Central memory CD8-positive, alpha-beta T cell (primary cell): Measurements from ENCODE around the gene ADCY9.
"Not testable (repeated sequence)": the region's sequence is repeated elsewhere in the genome, so short reads cannot be mapped to it uniquely, and the experiment has no call there.

Experiments used
- ATAC-seq: fragments of 150-1000 bp; cut with Tn5 transposase; replicated peaks from 2 replicates; pipeline ENCODE4 v1.10.0; 2022; ENCODE audit warnings: mild to moderate bottlenecking, moderate FRiP score, moderate number of reproducible peaks; ENCODE audit not compliant: poor library complexity, severe bottlenecking; ENCODE audit errors: extremely low read depth
- DNase-seq, 2 donors: peaks; one replicate each; pipeline ENCODE4 v3.0.0; 2021; ENCODE audit warnings: low spot score in 2 of 2
- H3K27ac Mint-ChIP-seq: one replicate; pipeline ENCODE4 v1.8.0; 2022; ENCODE audit warnings: low read depth, mild to moderate bottlenecking, moderate library complexity, mixed read lengths
- H3K27me3 Mint-ChIP-seq: one replicate; pipeline ENCODE4 v1.8.0; 2022; ENCODE audit warnings: mixed read lengths
- H3K36me3 Mint-ChIP-seq: one replicate; pipeline ENCODE4 v1.8.0; 2022; ENCODE audit warnings: mild to moderate bottlenecking, moderate library complexity, mixed read lengths; ENCODE audit not compliant: insufficient read depth
- H3K4me1 Mint-ChIP-seq: one replicate; pipeline ENCODE4 v1.8.0; 2022; ENCODE audit warnings: mixed read lengths
- H3K4me3 Mint-ChIP-seq: one replicate; pipeline ENCODE4 v1.8.0; 2022; ENCODE audit warnings: mild to moderate bottlenecking, moderate library complexity, mixed read lengths
- H3K9me3 Mint-ChIP-seq: one replicate; pipeline ENCODE4 v1.8.0; 2022; ENCODE audit warnings: mixed read lengths

ADCY9 gene

DNA sequence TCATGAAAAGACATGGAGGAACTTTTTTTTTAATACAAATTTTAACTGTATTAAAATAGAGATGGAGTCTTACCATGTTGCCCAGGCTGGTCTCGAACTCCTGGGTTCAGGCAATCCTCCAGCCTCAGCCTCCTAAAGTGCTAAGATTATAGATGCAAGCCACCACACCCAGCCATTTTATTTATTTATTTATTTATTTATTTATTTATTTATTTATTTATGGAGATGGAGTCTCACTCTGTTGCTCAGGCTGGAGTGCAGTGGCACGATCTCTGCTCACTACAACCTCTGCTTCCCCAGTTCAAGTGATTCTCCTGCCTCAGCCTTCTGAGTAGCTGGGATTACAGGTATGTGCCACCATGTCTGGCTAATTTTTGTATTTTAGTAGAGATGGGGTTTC is 189.1 kb downstream of the ADCY9 start:
- H3K4me1 Mint-ChIP-seq, H3K27me3 Mint-ChIP-seq, DNase-seq, H3K4me3 Mint-ChIP-seq, H3K36me3 Mint-ChIP-seq, H3K9me3 Mint-ChIP-seq, H3K27ac Mint-ChIP-seq, ATAC-seq: not testable (repeated sequence)

GRCh38 chr16:3924763-3925162 is 191.5 kb downstream of the ADCY9 start:
- Mint-ChIP-seq H3K4me1 (no peaks in the 10 kb centered on the region), H3K4me3 (no peak overlapping the region), H3K9me3 (no peaks in the 10 kb centered on the region), H3K27ac (no peak overlapping the region), H3K36me3 (peaks cover 5% of the 10 kb centered on the region), H3K27me3 (peaks cover 31% of the 10 kb centered on the region)
- ATAC-seq: no peak
- DNase-seq: no peak

DNA sequence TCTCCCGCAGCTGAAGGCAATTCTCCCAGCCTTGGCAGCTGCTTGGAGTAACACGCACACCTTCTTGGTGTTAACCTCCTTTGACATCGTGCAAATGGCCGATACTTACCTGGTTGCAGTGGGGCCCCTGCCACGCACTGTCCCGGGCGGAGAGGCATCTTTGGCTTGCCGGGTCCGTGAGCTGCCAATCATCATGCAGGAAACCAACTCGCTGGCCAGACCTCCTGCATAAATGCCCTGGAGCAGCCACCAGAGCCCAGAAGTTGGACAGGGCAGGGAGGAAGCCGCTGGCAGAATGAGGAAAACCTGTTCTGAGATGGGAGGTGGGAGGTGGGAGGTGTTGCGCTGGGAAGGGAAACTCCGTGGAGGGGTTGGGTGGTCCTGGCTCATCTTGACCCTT is 194.0 kb downstream of the ADCY9 start:
- H3K4me3 Mint-ChIP-seq: no peak overlapping the region
- H3K9me3 Mint-ChIP-seq: peaks cover 9% of the 10 kb centered on the region
- ATAC-seq: no peak
- no peak for DNase-seq
- H3K4me1 Mint-ChIP-seq: no peaks in the 10 kb centered on the region
- peaks cover 45% of the 10 kb centered on the region for H3K27me3 Mint-ChIP-seq
- H3K36me3 Mint-ChIP-seq: peaks cover 5% of the 10 kb centered on the region
- no peak overlapping the region for H3K27ac Mint-ChIP-seq

GRCh38 chr16:3920206-3920605 is 196.0 kb downstream of the ADCY9 start:
- H3K4me3 Mint-ChIP-seq: no peak overlapping the region
- H3K27ac Mint-ChIP-seq: no peak overlapping the region
- ATAC-seq: no peak
- H3K4me1 Mint-ChIP-seq: no peaks in the 10 kb centered on the region
- H3K27me3 Mint-ChIP-seq: peaks cover 52% of the 10 kb centered on the region
- DNase-seq: no peak
- H3K36me3 Mint-ChIP-seq: peaks cover 5% of the 10 kb centered on the region
- peaks cover 9% of the 10 kb centered on the region for H3K9me3 Mint-ChIP-seq

DNA sequence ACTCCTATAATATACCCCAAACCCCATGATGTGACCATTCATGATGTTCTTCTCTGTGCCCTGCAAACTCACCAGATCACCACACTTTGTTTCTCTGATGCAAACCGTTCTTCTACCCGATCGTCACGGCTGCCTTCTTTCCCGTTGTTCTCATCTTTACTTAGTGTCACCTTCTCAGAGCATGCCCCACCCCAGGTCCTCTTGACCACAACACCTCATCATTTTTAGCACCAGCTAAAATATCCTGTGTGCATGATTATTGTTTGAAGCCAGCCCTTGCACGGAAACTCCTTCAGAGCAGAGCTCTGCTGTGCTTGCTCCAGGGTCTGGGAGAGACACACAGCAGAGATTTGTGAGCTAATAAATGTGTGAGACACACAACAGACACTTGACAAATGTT is 196.8 kb downstream of the ADCY9 start:
- Mint-ChIP-seq H3K27me3 (peaks cover 56% of the 10 kb centered on the region), H3K27ac (no peak overlapping the region), H3K4me3 (no peak overlapping the region), H3K36me3 (peaks cover 5% of the 10 kb centered on the region), H3K4me1 (no peaks in the 10 kb centered on the region), H3K9me3 (peaks cover 9% of the 10 kb centered on the region)
- ATAC-seq (no peak), DNase-seq (no peak)

DNA sequence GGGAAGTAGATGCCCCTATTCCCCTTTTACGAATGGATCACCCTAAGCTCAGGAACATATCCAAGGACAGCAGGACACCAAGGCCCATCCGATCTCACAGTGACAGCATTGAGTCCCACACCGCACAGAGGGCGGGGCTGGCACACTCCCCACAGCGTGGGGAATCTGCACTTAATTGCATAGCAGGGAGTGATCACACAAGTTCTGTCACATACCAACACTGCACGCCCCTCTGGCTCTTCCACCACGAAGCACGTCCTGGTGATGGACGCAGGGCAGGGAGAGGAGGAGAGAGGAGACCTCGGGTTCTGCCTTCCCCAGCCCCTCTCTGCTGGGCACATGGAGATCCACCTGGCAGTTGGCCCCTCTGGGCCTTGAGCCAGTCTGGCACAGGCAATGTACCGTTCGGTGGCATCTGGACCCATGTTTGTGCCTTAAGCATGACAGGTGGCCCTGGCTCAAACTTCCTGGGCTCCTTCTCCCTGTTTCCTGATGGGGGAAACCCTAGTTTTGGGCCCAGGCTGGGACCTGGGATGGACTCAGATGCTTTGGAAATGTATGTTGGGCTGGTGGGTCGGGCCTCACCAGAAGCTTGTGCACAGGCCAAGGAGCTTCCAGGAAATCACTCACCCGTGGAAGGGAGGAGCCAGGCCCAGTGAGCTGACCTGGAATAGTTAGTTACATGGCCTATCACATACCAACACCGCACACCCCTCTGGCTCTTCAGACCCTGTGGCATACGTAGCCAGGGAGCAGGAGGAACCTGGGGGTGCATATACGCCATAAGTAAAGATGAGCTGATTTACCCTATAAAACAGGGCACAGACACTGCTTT is 200.6 kb downstream of the ADCY9 start:
- Mint-ChIP-seq H3K4me1 (no peaks in the 10 kb centered on the region), H3K27ac (no peak overlapping the region), H3K4me3 (no peak overlapping the region), H3K9me3 (peaks cover 9% of the 10 kb centered on the region), H3K36me3 (peaks cover 1% of the 10 kb centered on the region), H3K27me3 (peaks cover 32% of the 10 kb centered on the region)
- ATAC-seq (no peak), DNase-seq (no peak)

DNA sequence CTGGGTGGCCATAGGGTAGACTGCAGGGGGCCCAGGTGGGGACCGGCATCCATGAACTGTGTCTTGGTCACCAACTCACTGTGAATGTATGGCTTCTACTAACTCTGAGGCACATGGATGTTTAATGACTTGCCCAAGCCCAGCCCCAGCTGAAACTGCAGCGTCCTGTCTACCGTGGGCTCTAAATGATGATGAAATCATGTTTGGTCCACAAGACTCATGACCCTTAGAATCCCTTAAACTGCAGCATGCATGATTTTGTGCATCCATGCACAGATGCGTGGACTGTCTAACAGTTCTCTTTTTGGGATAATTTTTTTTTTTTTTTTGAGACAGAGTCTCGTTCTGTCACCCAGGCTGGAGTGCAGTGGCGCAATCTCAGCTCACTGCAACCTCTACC is 203.3 kb downstream of the ADCY9 start:
- Mint-ChIP-seq H3K4me3 (no peak overlapping the region), H3K27me3 (peaks cover 10% of the 10 kb centered on the region), H3K27ac (no peak overlapping the region), H3K36me3 (no peaks in the 10 kb centered on the region), H3K9me3 (no peaks in the 10 kb centered on the region), H3K4me1 (no peaks in the 10 kb centered on the region)
- no peak for ATAC-seq
- DNase-seq: no peak
